T-helper 1 cell treated with Interleukin-12 subunit alpha and Interleukin-12 subunit beta and Interleukin-4 antibody, amounts not matched to agents 30 μg/mL and 1 μg/mL, for 36 hours (primary cell): ENCODE data around the gene OXA1L.
"Not testable (repeated sequence)": the region's sequence is repeated elsewhere in the genome, so short reads cannot be mapped to it uniquely, and the experiment has no call there.

Source experiments
- H3K27ac Mint-ChIP-seq: one replicate; pipeline ENCODE4 v1.8.0; 2021; ENCODE audit warnings: mild to moderate bottlenecking, mixed read lengths
- H3K27me3 Mint-ChIP-seq: one replicate; pipeline ENCODE4 v1.8.0; 2021; ENCODE audit warnings: low read depth, mixed read lengths
- H3K36me3 Mint-ChIP-seq: one replicate; pipeline ENCODE4 v1.8.0; 2021; ENCODE audit warnings: low read depth, mixed read lengths
- H3K4me1 Mint-ChIP-seq: one replicate; pipeline ENCODE4 v1.8.0; 2021; ENCODE audit warnings: low read depth, mixed read lengths
- H3K4me3 Mint-ChIP-seq: one replicate; pipeline ENCODE4 v1.8.0; 2021; ENCODE audit warnings: mild to moderate bottlenecking, moderate library complexity, mixed read lengths
- H3K9me3 Mint-ChIP-seq: one replicate; pipeline ENCODE4 v1.8.0; 2021; ENCODE audit warnings: mixed read lengths

The OXA1L gene

GRCh38 chr14:22800346-22800745 is 33.9 kb downstream of the OXA1L start:
- H3K27me3 Mint-ChIP-seq = peaks cover 39% of the 10 kb centered on the region
- no peaks in the 10 kb centered on the region for H3K4me1 Mint-ChIP-seq
- H3K36me3 Mint-ChIP-seq = no peaks in the 10 kb centered on the region
- H3K4me3 Mint-ChIP-seq = no peak overlapping the region
- no peaks in the 10 kb centered on the region for H3K9me3 Mint-ChIP-seq
- H3K27ac Mint-ChIP-seq = no peak overlapping the region

- Mint-ChIP-seq H3K36me3 (no peaks in the 10 kb centered on the region), H3K4me1 (no peaks in the 10 kb centered on the region), H3K9me3 (no peaks in the 10 kb centered on the region), H3K27me3 (peaks cover 32% of the 10 kb centered on the region), H3K4me3 (no peak overlapping the region), H3K27ac (no peak overlapping the region)
Measured at GRCh38 chr14:22801716-22802115, 35.2 kb downstream of the OXA1L start.

GRCh38 chr14:22802860-22803686 is 36.6 kb downstream of the OXA1L start:
- Mint-ChIP-seq H3K4me1 (no peaks in the 10 kb centered on the region), H3K27me3 (peaks cover 32% of the 10 kb centered on the region), H3K36me3 (no peaks in the 10 kb centered on the region), H3K9me3 (no peaks in the 10 kb centered on the region), H3K4me3 (no peak overlapping the region), H3K27ac (no peak overlapping the region)

- H3K27ac Mint-ChIP-seq = no peak overlapping the region
- H3K9me3 Mint-ChIP-seq = no peaks in the 10 kb centered on the region
- peaks cover 30% of the 10 kb centered on the region for H3K27me3 Mint-ChIP-seq
- H3K4me1 Mint-ChIP-seq = no peaks in the 10 kb centered on the region
- no peaks in the 10 kb centered on the region for H3K36me3 Mint-ChIP-seq
- no peak overlapping the region for H3K4me3 Mint-ChIP-seq
Measured at GRCh38 chr14:22803687-22803974, 37.1 kb downstream of the OXA1L start.

GRCh38 chr14:22805235-22805634 is 38.7 kb downstream of the OXA1L start:
- not testable (repeated sequence) for H3K9me3 Mint-ChIP-seq, H3K4me1 Mint-ChIP-seq, H3K4me3 Mint-ChIP-seq, H3K36me3 Mint-ChIP-seq, H3K27ac Mint-ChIP-seq
- H3K27me3 Mint-ChIP-seq = peaks cover 18% of the 10 kb centered on the region

GRCh38 chr14:22807432-22808087 is 41.1 kb downstream of the OXA1L start:
- Mint-ChIP-seq H3K36me3 (no peaks in the 10 kb centered on the region), H3K4me1 (peaks cover 3% of the 10 kb centered on the region), H3K4me3 (no peak overlapping the region), H3K9me3 (no peaks in the 10 kb centered on the region), H3K27ac (no peak overlapping the region), H3K27me3 (peaks cover 16% of the 10 kb centered on the region)

GRCh38 chr14:22808388-22809209 is 42.1 kb downstream of the OXA1L start:
- Mint-ChIP-seq H3K4me1 (peaks cover 3% of the 10 kb centered on the region), H3K9me3 (no peaks in the 10 kb centered on the region), H3K36me3 (no peaks in the 10 kb centered on the region), H3K27ac (no peak overlapping the region), H3K4me3 (no peak overlapping the region), H3K27me3 (peaks cover 12% of the 10 kb centered on the region)

- H3K9me3 Mint-ChIP-seq = no peaks in the 10 kb centered on the region
- peaks cover 10% of the 10 kb centered on the region for H3K4me1 Mint-ChIP-seq
- peaks cover 7% of the 10 kb centered on the region for H3K27me3 Mint-ChIP-seq
- no peak overlapping the region for H3K27ac Mint-ChIP-seq
- no peaks in the 10 kb centered on the region for H3K36me3 Mint-ChIP-seq
- H3K4me3 Mint-ChIP-seq = no peak overlapping the region
Measured at GRCh38 chr14:22811722-22812121, 45.2 kb downstream of the OXA1L start.

GRCh38 chr14:22812744-22813143 is 46.3 kb downstream of the OXA1L start:
- Mint-ChIP-seq H3K9me3 (no peaks in the 10 kb centered on the region), H3K27me3 (peaks cover 3% of the 10 kb centered on the region), H3K4me1 (peaks cover 10% of the 10 kb centered on the region), H3K27ac (no peak overlapping the region), H3K36me3 (no peaks in the 10 kb centered on the region), H3K4me3 (no peak overlapping the region)

- H3K4me3 Mint-ChIP-seq = no peak overlapping the region
- no peak overlapping the region for H3K27ac Mint-ChIP-seq
- H3K4me1 Mint-ChIP-seq = peaks cover 10% of the 10 kb centered on the region
- H3K36me3 Mint-ChIP-seq = no peaks in the 10 kb centered on the region
- H3K9me3 Mint-ChIP-seq = no peaks in the 10 kb centered on the region
- H3K27me3 Mint-ChIP-seq = peaks cover 3% of the 10 kb centered on the region
Measured at GRCh38 chr14:22813145-22813544, 46.7 kb downstream of the OXA1L start.

GRCh38 chr14:22814373-22814772 is 47.9 kb downstream of the OXA1L start:
- Mint-ChIP-seq H3K27me3 (peaks cover 3% of the 10 kb centered on the region), H3K27ac (no peak overlapping the region), H3K36me3 (no peaks in the 10 kb centered on the region), H3K4me3 (no peak overlapping the region), H3K4me1 (peaks cover 16% of the 10 kb centered on the region), H3K9me3 (no peaks in the 10 kb centered on the region)

- Mint-ChIP-seq H3K27me3 (peaks cover 3% of the 10 kb centered on the region), H3K9me3 (no peaks in the 10 kb centered on the region), H3K36me3 (no peaks in the 10 kb centered on the region), H3K27ac (peak within 1 kb of the TSS; percentile 1), H3K4me1 (peaks cover 21% of the 10 kb centered on the region), H3K4me3 (no peak within 1 kb of the TSS)
Measured at GRCh38 chr14:22814941-22815713, 48.6 kb downstream of the OXA1L start, which contains the start of gene SLC7A7. Gene SLC7A7, minus strand, starts transcription at chr14:22815435. Its CDS starts 2,037 bp downstream, at chr14:22813398.

- no peaks in the 10 kb centered on the region for H3K9me3 Mint-ChIP-seq
- H3K27me3 Mint-ChIP-seq = peaks cover 7% of the 10 kb centered on the region
Measured at GRCh38 chr14:22819151-22819988, 52.9 kb downstream of the OXA1L start.

More at GRCh38 chr14:22819151-22819988, 52.9 kb downstream of the OXA1L start:
- Mint-ChIP-seq H3K4me1 (peaks cover 29% of the 10 kb centered on the region), H3K27ac (peak overlapping the region; percentile 43), H3K4me3 (no peak overlapping the region), H3K36me3 (no peaks in the 10 kb centered on the region)
